Ectodermal cell (in vitro differentiated cells): ENCODE measurements around the gene CCDC152.

Experiments
- H3K27ac ChIP-seq: 2 replicates; pipeline ENCODE4 v1.7.0; 2013; ENCODE audit warnings: mild to moderate bottlenecking, low read depth, low read length; ENCODE audit not compliant: insufficient read depth, poor library complexity, severe bottlenecking
- H3K27me3 ChIP-seq: 2 replicates; pipeline ENCODE4 v1.7.0; 2013; ENCODE audit warnings: mild to moderate bottlenecking, low read length; ENCODE audit not compliant: insufficient read depth, control insufficient read depth, poor library complexity, severe bottlenecking
- H3K36me3 ChIP-seq: one replicate; pipeline ENCODE4 v1.7.0; 2013; ENCODE audit warnings: low read length; ENCODE audit not compliant: control insufficient read depth, insufficient read depth
- H3K4me1 ChIP-seq: one replicate; pipeline ENCODE4 v1.7.0; 2013; ENCODE audit warnings: low read length; ENCODE audit not compliant: control insufficient read depth, insufficient read depth
- H3K4me3 ChIP-seq: 2 replicates; pipeline ENCODE4 v1.7.0; 2013; ENCODE audit warnings: low read depth, low read length, control low read depth; ENCODE audit not compliant: insufficient read depth
- H3K9me3 ChIP-seq: 2 replicates; pipeline ENCODE4 v1.7.0; 2013; ENCODE audit warnings: mild to moderate bottlenecking, low read length, moderate library complexity; ENCODE audit not compliant: control insufficient read depth
- WGBS, 2 experiments: methylation state at CpG; one replicate each; pipeline ENCODE4 v1.1.7; 2013; ENCODE audit warnings: missing lambda C conversion rate in 2 of 2; 5-methylcytosine and 5-hydroxymethylcytosine counted together

Gene CCDC152

GRCh38 chr5:42799668-42800114, 43.1 kb downstream of the CCDC152 start:
- H3K9me3 ChIP-seq, result no peaks in the 10 kb centered on the region
- no peak overlapping the region for H3K4me3 ChIP-seq
- no peak overlapping the region for H3K27ac ChIP-seq
- H3K4me1 ChIP-seq, result no peaks in the 10 kb centered on the region
- H3K27me3 ChIP-seq, result no peaks in the 10 kb centered on the region
- WGBS, 2 experiments, result 96% methylated on average over 6 to 9 of the region's 9 CpGs
- H3K36me3 ChIP-seq, result no peaks in the 10 kb centered on the region

- Histone ChIP-seq H3K36me3 (no peaks in the 10 kb centered on the region), H3K9me3 (no peaks in the 10 kb centered on the region), H3K4me3 (no peak overlapping the region), H3K27ac (no peak overlapping the region), H3K4me1 (no peaks in the 10 kb centered on the region), H3K27me3 (no peaks in the 10 kb centered on the region)
- 92 to 93% methylated on average over 7 of the region's 8 CpGs for WGBS, 2 experiments
These were observed 44.2 kb downstream of the CCDC152 start for GRCh38 chr5:42800748-42801330.

DNA sequence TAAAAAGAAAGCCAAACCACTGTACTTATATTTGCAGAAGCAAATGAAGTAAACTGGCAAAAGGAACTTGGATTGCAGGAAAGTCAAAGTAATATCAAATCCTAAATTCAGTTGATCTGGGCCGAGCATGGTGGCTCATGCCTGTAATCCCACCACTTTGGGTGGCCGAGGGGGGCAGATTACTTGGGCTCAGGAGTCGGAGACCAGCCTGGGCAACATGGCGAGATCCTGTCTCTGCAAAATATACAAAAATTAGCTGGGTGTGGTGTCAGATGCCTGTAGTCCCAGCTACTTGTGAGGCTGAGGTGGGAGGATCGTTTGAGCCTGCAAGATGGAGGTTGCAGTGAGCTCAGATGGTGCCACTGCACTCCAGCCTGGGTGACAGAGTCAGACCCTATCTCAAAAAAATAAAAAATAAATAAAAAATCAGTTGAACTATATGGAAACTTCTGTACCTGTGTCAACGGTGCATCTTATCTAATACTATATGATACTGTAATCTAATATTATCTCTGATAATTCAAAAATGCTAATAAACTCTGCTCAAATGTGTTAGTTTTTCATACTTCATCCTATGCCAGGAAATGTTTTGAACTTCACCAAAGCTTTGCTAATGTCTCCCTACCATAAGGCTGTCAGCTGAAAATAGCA, 45.0 kb downstream of the CCDC152 start:
- no peaks in the 10 kb centered on the region for H3K9me3 ChIP-seq
- no peaks in the 10 kb centered on the region for H3K36me3 ChIP-seq
- no peak overlapping the region for H3K4me3 ChIP-seq
- no peaks in the 10 kb centered on the region for H3K4me1 ChIP-seq
- H3K27me3 ChIP-seq, result no peaks in the 10 kb centered on the region
- no peak overlapping the region for H3K27ac ChIP-seq
- WGBS, 2 experiments, result 93 to 96% methylated on average over 5 to 6 of the region's 6 CpGs

DNA sequence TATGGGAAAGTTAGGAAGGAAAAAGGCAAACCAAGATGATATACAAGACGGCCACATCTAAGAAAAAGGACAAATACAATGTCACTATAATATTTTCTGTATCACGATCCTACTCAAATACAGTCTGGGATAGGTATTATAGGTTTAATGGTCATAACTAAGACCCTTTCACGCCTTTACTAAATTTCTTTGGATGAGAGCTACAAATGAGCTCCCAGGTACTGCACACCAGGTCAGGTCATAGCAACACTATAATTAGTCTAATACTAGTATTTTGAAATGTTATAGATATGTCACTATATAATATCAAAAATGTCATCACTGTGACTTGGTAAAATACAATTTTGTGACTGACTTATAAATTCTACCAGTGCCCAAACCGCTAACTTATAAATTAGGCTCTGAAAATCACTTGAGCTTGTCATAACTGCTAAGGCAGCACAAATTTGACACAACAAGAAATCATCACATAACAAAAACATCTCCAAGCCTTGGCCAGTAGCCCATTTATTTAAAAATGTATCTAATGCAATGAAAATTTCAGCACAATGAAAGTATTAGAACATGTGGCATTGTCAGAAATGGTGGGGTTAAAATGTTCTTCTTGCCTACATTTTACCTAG, 48.2 kb downstream of the CCDC152 start:
- 88 to 100% methylated on average over 1 to 4 of the region's 4 CpGs for WGBS, 2 experiments

DNA sequence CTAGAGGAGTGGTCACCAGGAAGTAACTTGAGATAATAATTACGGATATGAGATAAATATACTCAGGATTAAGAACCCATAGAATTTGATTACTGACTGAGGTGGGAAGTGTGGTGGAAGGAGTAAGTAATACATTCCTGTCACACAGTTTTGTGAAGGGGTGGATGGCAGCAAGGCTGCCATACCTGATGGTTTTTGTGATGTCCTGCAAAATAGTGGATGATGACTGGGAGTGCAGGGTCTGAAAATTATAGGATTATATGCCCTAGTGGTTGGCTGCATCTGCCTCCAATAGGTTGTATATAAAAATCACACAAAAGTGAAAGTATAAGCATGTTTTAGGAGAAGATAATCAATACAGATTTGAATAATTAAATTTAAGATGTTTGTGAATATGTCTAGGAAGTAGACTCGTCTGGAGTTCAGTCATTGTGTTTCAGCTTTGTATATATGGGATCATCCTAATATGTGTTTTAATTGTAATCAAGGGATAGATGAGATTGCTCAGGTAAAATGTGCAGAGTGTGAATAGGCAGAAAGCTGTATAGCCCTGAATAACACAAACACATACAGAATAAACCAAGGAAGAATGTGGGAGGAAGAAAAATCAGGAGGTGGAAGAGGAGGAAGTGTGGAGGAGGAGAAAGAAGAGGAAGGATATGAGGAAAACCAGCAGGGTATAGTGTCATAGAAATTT, 49.5 kb downstream of the CCDC152 start:
- WGBS, 2 experiments, result 95 to 96% methylated on average over 2 of the region's 2 CpGs

More for the DNA sequence above, 48.2 kb downstream of the CCDC152 start:
- no peak overlapping the region for H3K4me3 ChIP-seq
- H3K36me3 ChIP-seq, result no peaks in the 10 kb centered on the region
- H3K9me3 ChIP-seq, result no peaks in the 10 kb centered on the region
- no peak overlapping the region for H3K27ac ChIP-seq
- no peaks in the 10 kb centered on the region for H3K27me3 ChIP-seq
- H3K4me1 ChIP-seq, result no peaks in the 10 kb centered on the region

GRCh38 chr5:42806701-42807262, 50.2 kb downstream of the CCDC152 start:
- 90 to 93% methylated on average over 1 of the region's 3 CpGs for WGBS, 2 experiments
- H3K36me3 ChIP-seq, result no peaks in the 10 kb centered on the region
- no peaks in the 10 kb centered on the region for H3K27me3 ChIP-seq
- H3K4me3 ChIP-seq, result no peak overlapping the region
- no peak overlapping the region for H3K27ac ChIP-seq
- H3K4me1 ChIP-seq, result peaks cover under 1% of the 10 kb centered on the region
- no peaks in the 10 kb centered on the region for H3K9me3 ChIP-seq

More for the DNA sequence above, 49.5 kb downstream of the CCDC152 start:
- Histone ChIP-seq H3K36me3 (no peaks in the 10 kb centered on the region), H3K27me3 (no peaks in the 10 kb centered on the region), H3K4me1 (no peaks in the 10 kb centered on the region), H3K4me3 (no peak overlapping the region), H3K9me3 (no peaks in the 10 kb centered on the region), H3K27ac (no peak overlapping the region)

GRCh38 chr5:42807722-42808447, 51.3 kb downstream of the CCDC152 start:
- Histone ChIP-seq H3K36me3 (no peaks in the 10 kb centered on the region), H3K4me3 (no peak overlapping the region), H3K27me3 (no peaks in the 10 kb centered on the region), H3K9me3 (no peaks in the 10 kb centered on the region), H3K27ac (no peak overlapping the region), H3K4me1 (peaks cover 12% of the 10 kb centered on the region)
- 79% methylated on average over 2 of the region's 2 CpGs for WGBS, 2 experiments

- peaks cover 17% of the 10 kb centered on the region for H3K4me1 ChIP-seq
- H3K4me3 ChIP-seq, result no peak overlapping the region
- no peaks in the 10 kb centered on the region for H3K36me3 ChIP-seq
- no peaks in the 10 kb centered on the region for H3K27me3 ChIP-seq
- H3K9me3 ChIP-seq, result no peaks in the 10 kb centered on the region
- 86 to 93% methylated on average over 3 to 4 of the region's 4 CpGs for WGBS, 2 experiments
- H3K27ac ChIP-seq, result no peak overlapping the region
These were observed 52.4 kb downstream of the CCDC152 start for GRCh38 chr5:42808888-42809611.

DNA sequence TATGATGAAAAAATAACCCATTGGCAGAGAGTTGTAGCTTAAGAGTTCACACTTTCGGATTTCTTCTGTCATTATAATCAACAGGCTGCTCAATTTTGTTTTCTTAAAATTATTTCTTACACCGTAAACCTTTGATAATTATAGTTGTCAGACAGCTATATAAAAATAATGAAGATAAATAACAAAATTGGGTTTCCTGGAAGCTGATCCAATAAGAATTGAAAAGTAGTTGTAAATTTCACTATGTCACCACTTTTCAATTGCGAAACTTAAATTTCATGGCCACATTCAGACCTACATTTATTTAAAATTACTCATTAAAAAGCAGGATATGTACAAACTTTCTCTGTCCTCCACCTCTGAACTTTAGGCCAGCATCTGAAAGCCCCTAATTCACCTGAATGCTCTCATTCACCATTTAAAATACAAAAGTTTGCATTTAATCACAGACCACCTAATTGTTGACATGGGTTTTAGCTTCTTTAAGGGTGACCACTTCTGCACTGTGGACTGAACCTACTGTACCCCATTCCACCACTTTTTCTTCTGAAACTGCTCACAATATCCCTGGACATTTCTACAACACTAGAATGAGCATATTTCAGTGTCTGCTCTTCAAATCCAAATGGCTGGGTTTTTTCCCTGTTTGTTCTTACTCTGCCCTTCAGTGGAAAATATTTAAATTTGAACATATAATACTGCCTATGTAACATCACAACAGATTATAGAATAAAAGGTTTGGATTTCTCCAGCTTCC, 54.4 kb downstream of the CCDC152 start:
- peaks cover 17% of the 10 kb centered on the region for H3K4me1 ChIP-seq
- no peaks in the 10 kb centered on the region for H3K36me3 ChIP-seq
- 88 to 93% methylated on average over 1 to 2 of the region's 3 CpGs for WGBS, 2 experiments
- no peaks in the 10 kb centered on the region for H3K9me3 ChIP-seq
- no peak overlapping the region for H3K27ac ChIP-seq
- no peaks in the 10 kb centered on the region for H3K27me3 ChIP-seq
- H3K4me3 ChIP-seq, result no peak overlapping the region
